ENCODE data around the gene EXOC6B. TPM values are rescaled to one million over a fixed set of nuclear protein-coding genes. Genes with fewer than 3 reads are reported as not detected.

The EXOC6B gene
- total RNA-seq, 1 experiment from 2014 or later, result not detected

DNA sequence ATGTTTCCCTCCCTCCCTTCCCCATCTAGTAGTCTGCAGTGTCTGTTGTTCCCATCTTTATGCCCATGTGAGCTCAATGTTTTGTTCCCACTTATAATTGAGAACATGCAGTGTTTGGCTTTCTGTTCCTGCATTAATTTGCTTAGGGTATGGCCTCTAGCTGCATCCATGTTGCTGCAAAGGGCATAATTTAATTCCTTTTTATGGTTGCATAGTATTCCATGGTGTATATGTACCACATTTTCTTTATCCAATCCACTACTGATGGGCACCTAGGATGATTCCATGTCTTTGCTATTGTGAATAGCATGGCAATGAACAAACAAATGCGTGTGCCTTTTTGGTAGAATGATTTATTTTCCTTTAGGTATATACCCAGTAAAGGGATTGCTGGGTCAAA lies 617.6 kb downstream of the EXOC6B start:
- H3K36me3 ChIP-seq (ENCODE audit: insufficient read depth, low read length), result no peaks in the 10 kb centered on the region
- H3K9ac ChIP-seq (ENCODE audit: low read length), result no peak overlapping the region
- H3K4me1 ChIP-seq (ENCODE audit: low read length), result no peaks in the 10 kb centered on the region
- no peaks in the 10 kb centered on the region for H3K9me2 ChIP-seq (replicated peaks; ENCODE audit: insufficient read depth, low read length)
- no peak for DNase-seq
- H3K79me2 ChIP-seq (ENCODE audit: low read length), result no peaks in the 10 kb centered on the region
- H3K27ac ChIP-seq (ENCODE audit: low read length), result no peak overlapping the region
- H3K27me3 ChIP-seq (ENCODE audit: low read length), result no peaks in the 10 kb centered on the region
- H3K4me3 ChIP-seq (ENCODE audit: low read length), result no peak overlapping the region
- no peak overlapping the region for H2AFZ ChIP-seq (ENCODE audit: low read length)
- H3K9me3 ChIP-seq (ENCODE audit: low read length), result no peaks in the 10 kb centered on the region
- no peaks in the 10 kb centered on the region for H4K20me1 ChIP-seq (ENCODE audit: insufficient read depth, low read depth, low read length)
- H3K4me2 ChIP-seq (ENCODE audit: low read depth, low read length, poor library complexity, severe bottlenecking), result no peak overlapping the region

GRCh38 chr2:72207334-72207733 lies 618.5 kb downstream of the EXOC6B start:
- no peaks in the 10 kb centered on the region for H3K9me2 ChIP-seq (replicated peaks; ENCODE audit: insufficient read depth, low read length)
- no peaks in the 10 kb centered on the region for H3K27me3 ChIP-seq (ENCODE audit: low read length)
- no peak overlapping the region for H2AFZ ChIP-seq (ENCODE audit: low read length)
- no peaks in the 10 kb centered on the region for H4K20me1 ChIP-seq (ENCODE audit: insufficient read depth, low read depth, low read length)
- H3K4me1 ChIP-seq (ENCODE audit: low read length), result no peaks in the 10 kb centered on the region
- H3K9ac ChIP-seq (ENCODE audit: low read length), result no peak overlapping the region
- no peak for DNase-seq
- H3K79me2 ChIP-seq (ENCODE audit: low read length), result no peaks in the 10 kb centered on the region
- H3K4me3 ChIP-seq (ENCODE audit: low read length), result no peak overlapping the region
- no peaks in the 10 kb centered on the region for H3K9me3 ChIP-seq (ENCODE audit: low read length)
- no peak overlapping the region for H3K27ac ChIP-seq (ENCODE audit: low read length)
- H3K36me3 ChIP-seq (ENCODE audit: insufficient read depth, low read length), result no peaks in the 10 kb centered on the region
- H3K4me2 ChIP-seq (ENCODE audit: low read depth, low read length, poor library complexity, severe bottlenecking), result no peak overlapping the region

GRCh38 chr2:72205504-72205881 lies 620.3 kb downstream of the EXOC6B start:
- no peak overlapping the region for H2AFZ ChIP-seq (ENCODE audit: low read length)
- DNase-seq, result no peak
- no peak overlapping the region for H3K4me2 ChIP-seq (ENCODE audit: low read depth, low read length, poor library complexity, severe bottlenecking)
- H3K27ac ChIP-seq (ENCODE audit: low read length), result no peak overlapping the region
- no peaks in the 10 kb centered on the region for H4K20me1 ChIP-seq (ENCODE audit: insufficient read depth, low read depth, low read length)
- no peaks in the 10 kb centered on the region for H3K9me2 ChIP-seq (replicated peaks; ENCODE audit: insufficient read depth, low read length)
- H3K9ac ChIP-seq (ENCODE audit: low read length), result no peak overlapping the region
- H3K27me3 ChIP-seq (ENCODE audit: low read length), result no peaks in the 10 kb centered on the region
- no peaks in the 10 kb centered on the region for H3K36me3 ChIP-seq (ENCODE audit: insufficient read depth, low read length)
- no peaks in the 10 kb centered on the region for H3K4me1 ChIP-seq (ENCODE audit: low read length)
- no peaks in the 10 kb centered on the region for H3K79me2 ChIP-seq (ENCODE audit: low read length)
- H3K4me3 ChIP-seq (ENCODE audit: low read length), result no peak overlapping the region
- no peaks in the 10 kb centered on the region for H3K9me3 ChIP-seq (ENCODE audit: low read length)

GRCh38 chr2:72204786-72205503 lies 620.9 kb downstream of the EXOC6B start:
- Histone ChIP-seq H2AFZ (ENCODE audit: low read length) (no peak overlapping the region), H3K27ac (ENCODE audit: low read length) (no peak overlapping the region), H3K36me3 (ENCODE audit: insufficient read depth, low read length) (no peaks in the 10 kb centered on the region), H3K9me3 (ENCODE audit: low read length) (no peaks in the 10 kb centered on the region), H3K9ac (ENCODE audit: low read length) (no peak overlapping the region), H3K9me2 (replicated peaks; ENCODE audit: insufficient read depth, low read length) (no peaks in the 10 kb centered on the region), H3K4me3 (ENCODE audit: low read length) (no peak overlapping the region), H3K4me1 (ENCODE audit: low read length) (no peaks in the 10 kb centered on the region), H3K79me2 (ENCODE audit: low read length) (no peaks in the 10 kb centered on the region), H3K4me2 (ENCODE audit: low read depth, low read length, poor library complexity, severe bottlenecking) (no peak overlapping the region), H3K27me3 (ENCODE audit: low read length) (no peaks in the 10 kb centered on the region), H4K20me1 (ENCODE audit: insufficient read depth, low read depth, low read length) (no peaks in the 10 kb centered on the region)
- DNase-seq, result no peak

- no peak overlapping the region for H3K9ac ChIP-seq (ENCODE audit: low read length)
- H3K4me3 ChIP-seq (ENCODE audit: low read length), result no peak overlapping the region
- no peaks in the 10 kb centered on the region for H4K20me1 ChIP-seq (ENCODE audit: insufficient read depth, low read depth, low read length)
- H3K27ac ChIP-seq (ENCODE audit: low read length), result no peak overlapping the region
- DNase-seq, result no peak
- no peaks in the 10 kb centered on the region for H3K36me3 ChIP-seq (ENCODE audit: insufficient read depth, low read length)
- H3K9me2 ChIP-seq (replicated peaks; ENCODE audit: insufficient read depth, low read length), result no peaks in the 10 kb centered on the region
- H3K27me3 ChIP-seq (ENCODE audit: low read length), result no peaks in the 10 kb centered on the region
- H3K79me2 ChIP-seq (ENCODE audit: low read length), result no peaks in the 10 kb centered on the region
- no peaks in the 10 kb centered on the region for H3K4me1 ChIP-seq (ENCODE audit: low read length)
- no peak overlapping the region for H2AFZ ChIP-seq (ENCODE audit: low read length)
- no peaks in the 10 kb centered on the region for H3K9me3 ChIP-seq (ENCODE audit: low read length)
- H3K4me2 ChIP-seq (ENCODE audit: low read depth, low read length, poor library complexity, severe bottlenecking), result no peak overlapping the region
Observed at GRCh38 chr2:72204156-72204785, 621.6 kb downstream of the EXOC6B start.

DNA sequence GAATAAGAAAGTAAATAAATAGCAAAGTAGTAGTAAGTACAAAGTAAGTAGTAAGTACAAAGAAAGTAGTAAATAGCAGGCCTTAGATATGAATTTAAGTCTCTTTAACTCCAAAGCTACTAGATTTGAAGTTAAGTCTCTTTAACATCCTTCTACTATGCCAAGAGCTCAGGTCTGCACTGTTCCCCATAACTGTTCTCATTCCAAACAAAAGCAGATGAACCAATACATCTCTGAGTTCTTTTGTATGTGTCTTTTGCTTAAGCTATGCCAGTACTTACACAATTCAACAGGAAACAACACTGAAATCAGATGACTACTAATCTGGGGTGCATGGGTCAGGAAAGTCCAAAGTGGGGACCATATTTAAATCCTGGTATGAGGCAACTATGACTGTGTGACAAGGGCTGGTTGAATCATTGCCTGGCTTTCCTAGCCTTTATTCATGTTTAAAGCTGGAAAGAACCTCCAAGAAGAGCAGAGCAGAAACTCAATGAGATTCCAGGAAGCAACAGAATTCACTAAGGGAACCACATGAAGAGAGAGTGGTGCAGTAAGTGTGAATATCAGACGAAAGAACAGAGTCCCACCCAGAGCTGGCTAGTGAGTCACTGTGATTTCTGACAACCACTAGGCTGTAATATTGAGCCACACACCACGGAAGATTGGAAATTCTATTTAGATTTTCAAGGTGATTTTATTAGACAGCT lies 627.1 kb downstream of the EXOC6B start:
- Histone ChIP-seq H3K9me3 (ENCODE audit: low read length) (no peaks in the 10 kb centered on the region), H3K79me2 (ENCODE audit: low read length) (no peaks in the 10 kb centered on the region), H3K4me1 (ENCODE audit: low read length) (no peaks in the 10 kb centered on the region), H3K36me3 (ENCODE audit: insufficient read depth, low read length) (no peaks in the 10 kb centered on the region), H3K27me3 (ENCODE audit: low read length) (no peaks in the 10 kb centered on the region), H4K20me1 (ENCODE audit: insufficient read depth, low read depth, low read length) (no peaks in the 10 kb centered on the region), H3K4me3 (ENCODE audit: low read length) (no peak overlapping the region), H2AFZ (ENCODE audit: low read length) (no peak overlapping the region), H3K9ac (ENCODE audit: low read length) (no peak overlapping the region), H3K9me2 (replicated peaks; ENCODE audit: insufficient read depth, low read length) (no peaks in the 10 kb centered on the region), H3K4me2 (ENCODE audit: low read depth, low read length, poor library complexity, severe bottlenecking) (no peak overlapping the region), H3K27ac (ENCODE audit: low read length) (no peak overlapping the region)
- DNase-seq, result no peak

DNA sequence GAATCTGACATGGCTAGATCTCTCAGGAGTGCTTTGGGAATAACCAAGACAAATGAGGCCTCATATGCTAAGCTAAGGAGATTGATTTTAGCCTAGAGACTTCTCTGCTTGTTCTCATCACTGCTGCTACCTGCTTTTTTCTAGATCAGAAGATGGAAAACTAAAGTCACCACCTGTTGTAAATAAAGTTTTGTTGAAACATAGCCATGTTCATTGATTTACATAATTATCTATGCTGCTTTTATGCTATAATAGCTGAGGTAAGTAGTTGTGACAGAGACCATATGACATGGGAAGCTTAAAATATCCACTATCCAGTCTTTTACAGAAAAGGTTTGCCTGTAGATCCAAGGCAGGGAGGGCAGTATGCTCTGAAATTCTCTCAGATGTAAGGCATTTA lies 632.1 kb downstream of the EXOC6B start:
- no peak overlapping the region for H3K27ac ChIP-seq (ENCODE audit: low read length)
- H3K4me2 ChIP-seq (ENCODE audit: low read depth, low read length, poor library complexity, severe bottlenecking), result no peak overlapping the region
- no peak overlapping the region for H3K4me3 ChIP-seq (ENCODE audit: low read length)
- H2AFZ ChIP-seq (ENCODE audit: low read length), result no peak overlapping the region
- no peaks in the 10 kb centered on the region for H3K4me1 ChIP-seq (ENCODE audit: low read length)
- DNase-seq, result no peak
- no peaks in the 10 kb centered on the region for H3K79me2 ChIP-seq (ENCODE audit: low read length)
- H3K9me3 ChIP-seq (ENCODE audit: low read length), result no peaks in the 10 kb centered on the region
- H3K9me2 ChIP-seq (replicated peaks; ENCODE audit: insufficient read depth, low read length), result no peaks in the 10 kb centered on the region
- H3K36me3 ChIP-seq (ENCODE audit: insufficient read depth, low read length), result no peaks in the 10 kb centered on the region
- H3K9ac ChIP-seq (ENCODE audit: low read length), result no peak overlapping the region
- H4K20me1 ChIP-seq (ENCODE audit: insufficient read depth, low read depth, low read length), result no peaks in the 10 kb centered on the region
- no peaks in the 10 kb centered on the region for H3K27me3 ChIP-seq (ENCODE audit: low read length)

DNA sequence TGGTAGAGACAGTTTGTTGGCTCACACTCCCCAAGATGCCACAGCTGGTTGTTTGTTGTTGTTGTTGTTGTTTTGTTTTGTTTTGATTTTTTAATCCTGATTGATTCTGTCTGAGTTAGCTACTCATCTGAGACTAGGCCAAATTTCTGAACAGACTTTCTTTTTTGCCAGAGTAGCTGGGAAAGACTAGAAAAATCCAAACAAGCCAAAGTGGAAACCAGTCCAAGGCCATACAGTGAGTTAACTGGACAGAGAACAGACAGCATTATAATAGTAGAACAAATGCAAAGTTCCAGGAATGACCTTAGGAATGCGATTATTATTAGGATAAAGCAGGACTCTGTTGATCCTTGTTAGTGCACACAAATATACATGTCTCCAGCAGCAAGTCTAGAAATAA lies 634.4 kb downstream of the EXOC6B start:
- Histone ChIP-seq H3K36me3 (ENCODE audit: insufficient read depth, low read length) (no peaks in the 10 kb centered on the region), H3K9me2 (replicated peaks; ENCODE audit: insufficient read depth, low read length) (no peaks in the 10 kb centered on the region), H4K20me1 (ENCODE audit: insufficient read depth, low read depth, low read length) (no peaks in the 10 kb centered on the region), H3K27me3 (ENCODE audit: low read length) (no peaks in the 10 kb centered on the region), H3K4me2 (ENCODE audit: low read depth, low read length, poor library complexity, severe bottlenecking) (no peak overlapping the region), H2AFZ (ENCODE audit: low read length) (no peak overlapping the region), H3K4me3 (ENCODE audit: low read length) (no peak overlapping the region), H3K9ac (ENCODE audit: low read length) (no peak overlapping the region), H3K79me2 (ENCODE audit: low read length) (no peaks in the 10 kb centered on the region), H3K9me3 (ENCODE audit: low read length) (no peaks in the 10 kb centered on the region), H3K27ac (ENCODE audit: low read length) (no peak overlapping the region), H3K4me1 (ENCODE audit: low read length) (no peaks in the 10 kb centered on the region)
- DNase-seq, result no peak
